Neuronal stem cell (in vitro differentiated cells): Measurements from ENCODE around the gene PDE6H. TPM values are rescaled to one million over a fixed set of nuclear protein-coding genes. Genes with fewer than 3 reads are reported as not detected.

ENCODE experiments used
- DNase-seq: peaks from one replicate; pipeline ENCODE4 v3.0.0-alpha.2; 2013; ENCODE audit warnings: low spot score
- H2AFZ ChIP-seq: one replicate; pipeline ENCODE4 v1.6.1; 2013; ENCODE audit warnings: mild to moderate bottlenecking, low read length, inconsistent platforms
- H2AK5ac ChIP-seq: 2 replicates; pipeline ENCODE4 v1.6.1; 2013; ENCODE audit warnings: low read depth, mild to moderate bottlenecking, inconsistent platforms, low read length, moderate library complexity, mixed read lengths
- H2BK120ac ChIP-seq: 2 replicates; pipeline ENCODE4 v1.6.1; 2013; ENCODE audit warnings: low read depth, mild to moderate bottlenecking, inconsistent platforms, low read length, moderate library complexity, mixed read lengths
- H2BK12ac ChIP-seq: one replicate; pipeline ENCODE4 v1.6.1; 2013; ENCODE audit warnings: low read length, inconsistent platforms
- H2BK15ac ChIP-seq: 2 replicates; pipeline ENCODE4 v1.6.1; 2013; ENCODE audit warnings: mild to moderate bottlenecking, low read length, inconsistent platforms, mixed read lengths
- H2BK5ac ChIP-seq: one replicate; pipeline ENCODE4 v1.6.1; 2013; ENCODE audit warnings: inconsistent platforms, mild to moderate bottlenecking, low read length, moderate library complexity
- H3K14ac ChIP-seq: one replicate; pipeline ENCODE4 v1.6.1; 2013; ENCODE audit warnings: low read length, inconsistent platforms
- H3K18ac ChIP-seq: 2 replicates; pipeline ENCODE4 v1.6.1; 2013; ENCODE audit warnings: low read length, inconsistent platforms
- H3K23ac ChIP-seq: 2 replicates; pipeline ENCODE4 v1.6.1; 2013; ENCODE audit warnings: low read depth, mild to moderate bottlenecking, mixed read lengths, low read length, inconsistent platforms; ENCODE audit not compliant: poor library complexity
- H3K27ac ChIP-seq: replicated peaks from 3 replicates; pipeline ENCODE4 v1.5.1; 2013; ENCODE audit warnings: low read length, inconsistent platforms
- H3K27me3 ChIP-seq, 3 experiments: 2 replicates each; pipeline ENCODE4 v1.6.1; 2013; ENCODE audit warnings: low read length in 3 of 3, mild to moderate bottlenecking in 2 of 3, inconsistent platforms in 1 of 3, low read depth in 1 of 3, mixed read lengths in 1 of 3, moderate library complexity in 1 of 3; ENCODE audit not compliant: control insufficient read depth in 3 of 3, insufficient read depth in 3 of 3
- H3K36me3 ChIP-seq, 2 donors: replicated peaks in 1 of 2; 2 replicates each; pipeline ENCODE4 v1.6.1; 2013; ENCODE audit warnings: low read length in 2 of 2; ENCODE audit not compliant: control insufficient read depth in 2 of 2, insufficient read depth in 2 of 2
- H3K4ac ChIP-seq: 2 replicates; pipeline ENCODE4 v1.6.1; 2013; ENCODE audit warnings: inconsistent platforms, mild to moderate bottlenecking, low read length, moderate library complexity
- H3K4me1 ChIP-seq, 2 donors: 1 replicate in 1 of 2; 2 replicates in 1 of 2; pipeline ENCODE4 v1.6.1; 2013; ENCODE audit warnings: low read length in 2 of 2, low read depth in 1 of 2; ENCODE audit not compliant: control insufficient read depth in 2 of 2, insufficient read depth in 1 of 2
- H3K4me2 ChIP-seq: one replicate; pipeline ENCODE4 v1.6.1; 2013; ENCODE audit warnings: mild to moderate bottlenecking, low read length, inconsistent platforms; ENCODE audit not compliant: insufficient read depth, poor library complexity, severe bottlenecking
- H3K4me3 ChIP-seq, 2 donors: 2 replicates each; pipeline ENCODE4 v1.5.1; 2013; ENCODE audit warnings: low read length in 2 of 2, mild to moderate bottlenecking in 2 of 2, inconsistent platforms in 1 of 2, moderate library complexity in 1 of 2
- H3K79me1 ChIP-seq: one replicate; pipeline ENCODE4 v1.6.1; 2013; ENCODE audit warnings: low read depth, mild to moderate bottlenecking, inconsistent platforms, low read length, moderate library complexity
- H3K9ac ChIP-seq: one replicate; pipeline ENCODE4 v1.6.1; 2013; ENCODE audit warnings: mild to moderate bottlenecking, low read depth, low read length, inconsistent platforms; ENCODE audit not compliant: poor library complexity
- H3K9me3 ChIP-seq, 2 donors: replicated peaks in 1 of 2; 2 replicates each; pipeline versions ENCODE3 to v1.6.1; 2013; ENCODE audit warnings: low read length in 2 of 2, mild to moderate bottlenecking in 2 of 2, inconsistent platforms in 1 of 2, low read depth in 1 of 2, mixed read lengths in 1 of 2, moderate library complexity in 1 of 2; ENCODE audit not compliant: control insufficient read depth in 2 of 2, insufficient read depth in 1 of 2
- H4K8ac ChIP-seq: one replicate; pipeline ENCODE4 v1.6.1; 2013; ENCODE audit warnings: low read depth, mild to moderate bottlenecking, inconsistent platforms, low read length, moderate library complexity
- H4K91ac ChIP-seq: one replicate; pipeline ENCODE4 v1.6.1; 2013; ENCODE audit warnings: low read length, low read depth, mild to moderate bottlenecking, inconsistent platforms; ENCODE audit not compliant: poor library complexity
- WGBS, 2 donors: extraction: QIAGEN DNeasy Blood & Tissue Kit; methylation state at CpG; one replicate each; pipeline ENCODE4 v1.1.7; 2013; ENCODE audit warnings: missing lambda C conversion rate in 2 of 2, mixed read lengths in 1 of 2; ENCODE audit not compliant: insufficient read length in 2 of 2, insufficient replicate concordance in 1 of 2; ENCODE audit errors: extremely low coverage in 2 of 2; 5-methylcytosine and 5-hydroxymethylcytosine counted together
- polyA plus RNA-seq, 2 experiments: library from polyadenylated mRNA; stranded (reverse); fragments of 200-250 nt; gene quantifications; one replicate each; pipeline ENCODE4 v1.2.3, GENCODE V29; 2013

Gene PDE6H
- not detected for polyA plus RNA-seq (2013, experiment 1 of 2)
- polyA plus RNA-seq (2013, experiment 2 of 2) = not detected

DNA sequence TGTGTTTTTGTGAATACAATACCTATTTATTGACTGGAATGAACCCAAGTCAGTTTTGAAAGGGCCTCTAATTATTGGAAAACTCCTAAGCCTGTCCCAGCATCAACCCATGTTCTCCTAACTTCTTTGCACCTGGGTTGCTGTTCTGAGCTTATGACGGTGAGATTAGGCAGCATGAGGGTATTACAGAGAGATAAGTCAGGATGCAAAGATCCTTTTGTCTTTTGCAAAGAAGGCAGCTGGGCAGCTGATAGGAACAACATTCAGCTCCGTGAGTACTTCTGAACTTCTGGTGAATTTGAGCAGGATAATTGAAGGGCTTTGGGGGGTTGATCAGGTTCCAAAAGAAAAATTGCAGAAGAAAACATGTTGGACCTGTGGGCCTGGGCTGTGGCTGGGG, at the start of gene PDE6H:
TSS of gene PDE6H (plus strand) at position 227 of the 400 bp plus-strand sequence. CDS start 4,971 bp downstream, outside the sequence.
- Histone ChIP-seq H2BK5ac (no peak within 1 kb of the TSS), H2BK15ac (no peak within 1 kb of the TSS), H2BK12ac (no peak within 1 kb of the TSS), H3K79me1 (no peaks in the 10 kb centered on the region), H3K4ac (no peak within 1 kb of the TSS), H3K18ac (peak within 1 kb of the TSS; percentile 84), H4K91ac (peak within 1 kb of the TSS; percentile 26), H3K14ac (no peak within 1 kb of the TSS), H3K27ac (no peak within 1 kb of the TSS), H3K4me1 (peaks cover 0 to 2% of the 10 kb centered on the region in 2 donors), H3K36me3 (no peaks in the 10 kb centered on the region), H3K9me3 (no peaks in the 10 kb centered on the region), H3K23ac (no peak within 1 kb of the TSS), H2AFZ (no peak within 1 kb of the TSS), H3K4me3 (no peak within 1 kb of the TSS), H3K9ac (no peak within 1 kb of the TSS), H3K4me2 (no peak within 1 kb of the TSS), H3K27me3 (peaks cover 0 to 5% (median 0%) of the 10 kb centered on the region in 3 experiments), H2BK120ac (no peak within 1 kb of the TSS), H2AK5ac (no peak within 1 kb of the TSS), H4K8ac (no peak within 1 kb of the TSS)
- no peak for DNase-seq
- no CpG with 5 or more reads among the region's 2 CpGs for WGBS, 2 donors

DNA sequence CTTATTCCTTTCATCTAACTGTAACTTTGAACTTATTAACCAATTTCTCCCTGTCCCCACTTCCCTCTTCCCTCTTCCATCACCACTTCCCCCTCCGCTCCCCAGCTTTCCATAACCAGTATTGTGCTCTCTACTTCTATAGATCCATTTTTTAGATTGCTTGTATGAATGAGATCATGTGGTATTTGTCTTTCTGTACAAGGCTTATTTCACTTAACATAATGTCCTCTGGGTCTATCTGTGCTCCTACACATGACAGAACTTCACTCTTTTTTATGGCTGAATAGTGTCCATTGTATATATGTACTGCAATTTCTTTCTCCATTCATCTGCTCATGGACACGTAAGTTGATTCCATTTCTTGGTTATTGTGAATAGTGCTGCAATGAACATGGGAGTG, 48.9 kb upstream of the PDE6H start:
- H3K79me1 ChIP-seq = no peaks in the 10 kb centered on the region
- H3K23ac ChIP-seq = no peak overlapping the region
- H2AK5ac ChIP-seq = no peak overlapping the region
- H3K27me3 ChIP-seq = no peaks in the 10 kb centered on the region
- no peak overlapping the region for H3K27ac ChIP-seq
- H2BK120ac ChIP-seq = no peak overlapping the region
- H4K91ac ChIP-seq = no peak overlapping the region
- no peak overlapping the region for H3K18ac ChIP-seq
- no peak overlapping the region for H3K4me3 ChIP-seq
- H3K9ac ChIP-seq = no peak overlapping the region
- no peak overlapping the region for H4K8ac ChIP-seq
- H3K4ac ChIP-seq = no peak overlapping the region
- no peak overlapping the region for H3K4me2 ChIP-seq
- WGBS, 2 donors = no CpG with 5 or more reads among the region's 2 CpGs
- H2AFZ ChIP-seq = no peak overlapping the region
- no peak overlapping the region for H2BK15ac ChIP-seq
- DNase-seq = no peak
- no peak overlapping the region for H2BK12ac ChIP-seq
- H3K14ac ChIP-seq = no peak overlapping the region
- H3K9me3 ChIP-seq = no peaks in the 10 kb centered on the region
- H2BK5ac ChIP-seq = no peak overlapping the region
- H3K36me3 ChIP-seq = no peaks in the 10 kb centered on the region
- no peaks in the 10 kb centered on the region for H3K4me1 ChIP-seq

DNA sequence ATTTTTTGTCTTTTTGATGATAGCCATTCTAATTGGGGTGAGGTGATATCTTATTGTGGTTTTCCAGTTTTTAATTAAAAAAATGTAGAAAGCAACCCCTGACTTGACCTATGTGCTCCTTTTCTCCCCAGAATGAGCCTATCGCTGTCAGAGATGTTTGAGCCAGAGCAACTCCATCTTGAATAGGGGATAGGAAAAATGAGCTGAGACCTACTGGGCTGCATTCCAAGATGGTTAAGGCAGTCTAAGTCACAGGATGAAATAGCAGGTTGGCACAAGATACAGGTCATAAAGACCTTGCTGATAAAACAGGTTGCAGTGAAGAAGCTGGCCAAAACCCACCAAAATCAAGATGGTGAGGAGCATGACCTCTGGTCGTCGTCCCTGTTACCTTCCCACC, 48.3 kb upstream of the PDE6H start:
- no peaks in the 10 kb centered on the region for H3K79me1 ChIP-seq
- H3K4me2 ChIP-seq = no peak overlapping the region
- no peak overlapping the region for H3K27ac ChIP-seq
- no CpG with 5 or more reads among the region's 3 CpGs for WGBS, 2 donors
- H2BK12ac ChIP-seq = no peak overlapping the region
- H2BK15ac ChIP-seq = no peak overlapping the region
- no peaks in the 10 kb centered on the region for H3K4me1 ChIP-seq
- H3K14ac ChIP-seq = no peak overlapping the region
- H3K27me3 ChIP-seq = no peaks in the 10 kb centered on the region
- DNase-seq = no peak
- H3K9ac ChIP-seq = no peak overlapping the region
- H2BK120ac ChIP-seq = no peak overlapping the region
- H3K4me3 ChIP-seq = no peak overlapping the region
- H2BK5ac ChIP-seq = no peak overlapping the region
- no peak overlapping the region for H4K8ac ChIP-seq
- H2AFZ ChIP-seq = no peak overlapping the region
- no peak overlapping the region for H2AK5ac ChIP-seq
- no peaks in the 10 kb centered on the region for H3K9me3 ChIP-seq
- H3K36me3 ChIP-seq = no peaks in the 10 kb centered on the region
- no peak overlapping the region for H3K4ac ChIP-seq
- no peak overlapping the region for H3K18ac ChIP-seq
- H3K23ac ChIP-seq = no peak overlapping the region
- H4K91ac ChIP-seq = no peak overlapping the region

DNA sequence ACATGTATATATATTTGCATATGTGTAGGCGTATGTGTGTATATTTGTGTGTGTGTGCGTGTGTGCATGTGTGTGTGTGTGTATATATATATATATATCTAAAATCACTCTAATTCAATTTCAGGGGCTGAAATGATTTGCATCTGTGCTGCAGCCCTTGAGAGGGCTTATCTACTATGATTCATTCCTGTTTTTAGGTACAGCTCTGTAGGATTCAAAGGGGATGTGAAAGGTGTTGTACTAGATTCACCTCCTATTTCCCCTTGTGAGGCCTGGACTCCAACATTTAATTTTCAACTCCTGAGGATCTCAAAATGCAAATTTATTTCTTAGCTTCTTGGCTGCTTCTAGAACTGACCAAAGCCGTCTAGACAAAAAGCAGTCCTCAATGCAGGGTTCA, 45.6 kb upstream of the PDE6H start:
- Histone ChIP-seq H2AK5ac (no peak overlapping the region), H3K27ac (no peak overlapping the region), H3K4me1 (no peaks in the 10 kb centered on the region)

More for the DNA sequence above, 45.6 kb upstream of the PDE6H start:
- Histone ChIP-seq H4K91ac (no peak overlapping the region), H3K23ac (no peak overlapping the region), H3K4me2 (no peak overlapping the region), H2AFZ (no peak overlapping the region), H4K8ac (no peak overlapping the region), H3K4me3 (no peak overlapping the region), H3K18ac (no peak overlapping the region), H3K14ac (no peak overlapping the region), H3K27me3 (no peaks in the 10 kb centered on the region), H2BK15ac (no peak overlapping the region), H3K79me1 (no peaks in the 10 kb centered on the region), H3K36me3 (no peaks in the 10 kb centered on the region), H2BK5ac (no peak overlapping the region), H3K9ac (no peak overlapping the region), H2BK120ac (no peak overlapping the region), H3K9me3 (no peaks in the 10 kb centered on the region), H2BK12ac (no peak overlapping the region), H3K4ac (no peak overlapping the region)
- no peak for DNase-seq
- WGBS, 2 donors = no CpG with 5 or more reads among the region's 3 CpGs
